Fibroblast of mammary gland (primary cell): ENCODE measurements around the gene TRAF7.

Source experiments
- DNase-seq: peaks from one replicate; pipeline ENCODE4 v3.0.0-alpha.2; 2010; ENCODE audit warnings: low read depth
- H3K4me3 ChIP-seq: 2 replicates; pipeline ENCODE4 v1.5.1; 2011; ENCODE audit warnings: low read depth, mild to moderate bottlenecking, low read length, moderate library complexity; ENCODE audit not compliant: control insufficient read depth
- CTCF ChIP-seq: conservative IDR thresholded peaks from 2 replicates; pipeline ENCODE4 v1.5.1; 2011; ENCODE audit warnings: low read depth, low read length, inconsistent platforms; ENCODE audit not compliant: control insufficient read depth, insufficient read depth

TRAF7 gene

GRCh38 chr16:2226245-2226793 is 70.7 kb downstream of the TRAF7 start:
- no peak overlapping the region for H3K4me3 ChIP-seq
- TF ChIP-seq CTCF = no peak
- no peak for DNase-seq

- H3K4me3 ChIP-seq = no peak overlapping the region
- TF ChIP-seq CTCF = no peak
- no peak for DNase-seq
These were observed 71.3 kb downstream of the TRAF7 start for GRCh38 chr16:2226918-2227317.
